ENCODE results near the gene TERT. TPM values are rescaled to one million over a fixed set of nuclear protein-coding genes. Genes with fewer than 3 reads are reported as not detected.

TERT gene
- total and polyA plus RNA-seq, 10 of the 15 experiments (the other 5 are each of a cell fraction or from before 2014, with no cell fraction given): 0.08 to 21.5 (median 5.0) TPM

GRCh38 chr5:1212271-1212670, 82.6 kb downstream of the TERT start:
- SMC1A ChIA-PET (ENCODE audit: uncharacterized antibody, unreplicated experiment): no interaction called here
- H3K4me3 ChIP-seq: no peak overlapping the region
- no peak overlapping the region for H3K4me2 ChIP-seq (ENCODE audit: control insufficient read depth, insufficient read depth)
- ATAC-seq: no peak
- in situ Hi-C loops (cut with MboI): no loop called here
- H2AFZ ChIP-seq (ENCODE audit: control insufficient read depth, low read depth, low read length): no peak overlapping the region
- H3K27ac ChIP-seq (ENCODE audit: control insufficient read depth, insufficient read depth): no peak overlapping the region
- no peak for DNase-seq (ENCODE audit: low read depth, low spot score)
- WGBS (ENCODE audit: insufficient coverage, insufficient replicate concordance, low lambda C conversion rate, missing lambda C conversion rate): 84% methylated on average over 20 of the region's 20 CpGs
- RAD21 ChIA-PET (ENCODE audit: unreplicated experiment): no interaction called here
- H3K36me3 ChIP-seq (ENCODE audit: control insufficient read depth in 2 of 2, insufficient read depth in 2 of 2, low read length in 1 of 2): no peaks in the 10 kb centered on the region
- H4K20me1 ChIP-seq (ENCODE audit: control insufficient read depth, insufficient read depth): no peaks in the 10 kb centered on the region; the same call in 1 of the 2 replicates
- POLR2A ChIA-PET: no interaction called here
- H3K4me1 ChIP-seq (ENCODE audit: control insufficient read depth, insufficient read depth, low read length): no peaks in the 10 kb centered on the region
- CTCF ChIA-PET: no interaction called here
- no peak for FAIRE-seq
- H3K27me3 ChIP-seq (replicated peaks in 1 of 2; ENCODE audit: control insufficient read depth in 2 of 2, insufficient read depth in 2 of 2, low read length in 1 of 2): no peaks in the 10 kb centered on the region; a peak in 1 of 4 replicates
- intact Hi-C loops (cut with micrococcal nuclease; ENCODE audit: unreplicated experiment): no loop called here
- H3K9me3 ChIP-seq (replicated peaks; ENCODE audit: control insufficient read depth, insufficient read depth, low read length): no peaks in the 10 kb centered on the region; the same call in 2 of the 3 replicates
- no peaks in the 10 kb centered on the region for H3K79me2 ChIP-seq (ENCODE audit: control insufficient read depth, insufficient read depth, low read length)
- BruUV-seq (replicated peaks): no TSS peak
- no peak overlapping the region for H3K9ac ChIP-seq (ENCODE audit: control insufficient read depth, insufficient read depth, low read length)
- TF ChIP-seq GATAD2B (conservative IDR thresholded peaks at IDR 0.05; ENCODE audit: low read depth) (no peak), IKZF1 (conservative IDR thresholded peaks at IDR 0.05) (no peak), EED (IDR thresholded peaks at IDR 0.05; ENCODE audit: low read depth) (no peak), NBN (IDR thresholded peaks at IDR 0.05) (no peak), PAX8 (IDR thresholded peaks at IDR 0.05) (no peak), MTA3 (IDR thresholded peaks at IDR 0.05; ENCODE audit: borderline replicate concordance, low read length) (no peak), CUX1 (IDR thresholded peaks at IDR 0.05; ENCODE audit: insufficient replicate concordance, low read depth, low read length) (no peak), JUNB (IDR thresholded peaks at IDR 0.05) (no peak), BCL11A (IDR thresholded peaks at IDR 0.05; ENCODE audit: low read depth, low read length) (no peak), JUND (IDR thresholded peaks at IDR 0.05; ENCODE audit: low read depth, low read length) (no peak), HCFC1 (IDR thresholded peaks at IDR 0.05; ENCODE audit: low read length) (no peak), RUNX3 (IDR thresholded peaks at IDR 0.05; ENCODE audit: low read length) (no peak)
- TF ChIP-seq, protein P1, sequence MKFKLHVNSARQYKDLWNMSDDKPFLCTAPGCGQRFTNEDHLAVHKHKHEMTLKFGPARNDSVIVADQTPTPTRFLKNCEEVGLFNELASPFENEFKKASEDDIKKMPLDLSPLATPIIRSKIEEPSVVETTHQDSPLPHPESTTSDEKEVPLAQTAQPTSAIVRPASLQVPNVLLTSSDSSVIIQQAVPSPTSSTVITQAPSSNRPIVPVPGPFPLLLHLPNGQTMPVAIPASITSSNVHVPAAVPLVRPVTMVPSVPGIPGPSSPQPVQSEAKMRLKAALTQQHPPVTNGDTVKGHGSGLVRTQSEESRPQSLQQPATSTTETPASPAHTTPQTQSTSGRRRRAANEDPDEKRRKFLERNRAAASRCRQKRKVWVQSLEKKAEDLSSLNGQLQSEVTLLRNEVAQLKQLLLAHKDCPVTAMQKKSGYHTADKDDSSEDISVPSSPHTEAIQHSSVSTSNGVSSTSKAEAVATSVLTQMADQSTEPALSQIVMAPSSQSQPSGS (IDR thresholded peaks at IDR 0.05; ENCODE audit: low read length): no peak
- TF ChIP-seq, protein P2, sequence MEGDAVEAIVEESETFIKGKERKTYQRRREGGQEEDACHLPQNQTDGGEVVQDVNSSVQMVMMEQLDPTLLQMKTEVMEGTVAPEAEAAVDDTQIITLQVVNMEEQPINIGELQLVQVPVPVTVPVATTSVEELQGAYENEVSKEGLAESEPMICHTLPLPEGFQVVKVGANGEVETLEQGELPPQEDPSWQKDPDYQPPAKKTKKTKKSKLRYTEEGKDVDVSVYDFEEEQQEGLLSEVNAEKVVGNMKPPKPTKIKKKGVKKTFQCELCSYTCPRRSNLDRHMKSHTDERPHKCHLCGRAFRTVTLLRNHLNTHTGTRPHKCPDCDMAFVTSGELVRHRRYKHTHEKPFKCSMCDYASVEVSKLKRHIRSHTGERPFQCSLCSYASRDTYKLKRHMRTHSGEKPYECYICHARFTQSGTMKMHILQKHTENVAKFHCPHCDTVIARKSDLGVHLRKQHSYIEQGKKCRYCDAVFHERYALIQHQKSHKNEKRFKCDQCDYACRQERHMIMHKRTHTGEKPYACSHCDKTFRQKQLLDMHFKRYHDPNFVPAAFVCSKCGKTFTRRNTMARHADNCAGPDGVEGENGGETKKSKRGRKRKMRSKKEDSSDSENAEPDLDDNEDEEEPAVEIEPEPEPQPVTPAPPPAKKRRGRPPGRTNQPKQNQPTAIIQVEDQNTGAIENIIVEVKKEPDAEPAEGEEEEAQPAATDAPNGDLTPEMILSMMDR (IDR thresholded peaks at IDR 0.05 in 2 of 3, conservative IDR thresholded peaks at IDR 0.05 in 1 of 3; ENCODE audit: control insufficient read depth in 2 of 3, extremely low read depth in 1 of 3, insufficient read depth in 1 of 3, low read depth in 3 of 3, low read length in 3 of 3): no peak
- TF ChIP-seq, protein P3, sequence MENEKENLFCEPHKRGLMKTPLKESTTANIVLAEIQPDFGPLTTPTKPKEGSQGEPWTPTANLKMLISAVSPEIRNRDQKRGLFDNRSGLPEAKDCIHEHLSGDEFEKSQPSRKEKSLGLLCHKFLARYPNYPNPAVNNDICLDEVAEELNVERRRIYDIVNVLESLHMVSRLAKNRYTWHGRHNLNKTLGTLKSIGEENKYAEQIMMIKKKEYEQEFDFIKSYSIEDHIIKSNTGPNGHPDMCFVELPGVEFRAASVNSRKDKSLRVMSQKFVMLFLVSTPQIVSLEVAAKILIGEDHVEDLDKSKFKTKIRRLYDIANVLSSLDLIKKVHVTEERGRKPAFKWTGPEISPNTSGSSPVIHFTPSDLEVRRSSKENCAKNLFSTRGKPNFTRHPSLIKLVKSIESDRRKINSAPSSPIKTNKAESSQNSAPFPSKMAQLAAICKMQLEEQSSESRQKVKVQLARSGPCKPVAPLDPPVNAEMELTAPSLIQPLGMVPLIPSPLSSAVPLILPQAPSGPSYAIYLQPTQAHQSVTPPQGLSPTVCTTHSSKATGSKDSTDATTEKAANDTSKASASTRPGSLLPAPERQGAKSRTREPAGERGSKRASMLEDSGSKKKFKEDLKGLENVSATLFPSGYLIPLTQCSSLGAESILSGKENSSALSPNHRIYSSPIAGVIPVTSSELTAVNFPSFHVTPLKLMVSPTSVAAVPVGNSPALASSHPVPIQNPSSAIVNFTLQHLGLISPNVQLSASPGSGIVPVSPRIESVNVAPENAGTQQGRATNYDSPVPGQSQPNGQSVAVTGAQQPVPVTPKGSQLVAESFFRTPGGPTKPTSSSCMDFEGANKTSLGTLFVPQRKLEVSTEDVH (IDR thresholded peaks at IDR 0.05; ENCODE audit: low read depth, partially characterized antibody): no peak
